ENCODE measurements around the gene TLE6.
"Not testable (repeated sequence)": the region's sequence is repeated elsewhere in the genome, so short reads cannot be mapped to it uniquely, and the experiment has no call there.

DNA sequence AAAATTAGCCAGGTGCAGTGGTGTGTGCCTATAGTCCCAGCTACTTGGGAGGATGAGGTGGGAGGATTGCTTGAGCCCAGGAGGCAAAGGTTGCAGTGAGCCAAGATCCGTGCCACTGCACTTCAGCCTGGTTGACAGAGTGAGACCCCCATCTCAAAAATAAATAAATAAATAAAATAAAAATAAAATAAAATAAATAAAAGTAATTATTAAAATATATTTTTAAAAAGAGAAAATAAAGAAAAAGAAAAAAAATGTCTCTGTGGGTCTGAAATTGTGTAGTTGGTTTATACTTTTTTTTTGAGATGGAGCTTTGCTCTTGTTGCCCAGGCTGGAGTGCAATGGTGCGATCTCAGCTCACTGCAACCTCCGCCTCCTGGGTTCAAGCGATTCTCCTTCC lies 41.5 kb upstream of the TLE6 start:
- TF ChIP-seq POLR2A, POLR2AphosphoS5 (IDR thresholded peaks at IDR 0.05): not testable (repeated sequence)
- TF ChIP-seq, protein P1, sequence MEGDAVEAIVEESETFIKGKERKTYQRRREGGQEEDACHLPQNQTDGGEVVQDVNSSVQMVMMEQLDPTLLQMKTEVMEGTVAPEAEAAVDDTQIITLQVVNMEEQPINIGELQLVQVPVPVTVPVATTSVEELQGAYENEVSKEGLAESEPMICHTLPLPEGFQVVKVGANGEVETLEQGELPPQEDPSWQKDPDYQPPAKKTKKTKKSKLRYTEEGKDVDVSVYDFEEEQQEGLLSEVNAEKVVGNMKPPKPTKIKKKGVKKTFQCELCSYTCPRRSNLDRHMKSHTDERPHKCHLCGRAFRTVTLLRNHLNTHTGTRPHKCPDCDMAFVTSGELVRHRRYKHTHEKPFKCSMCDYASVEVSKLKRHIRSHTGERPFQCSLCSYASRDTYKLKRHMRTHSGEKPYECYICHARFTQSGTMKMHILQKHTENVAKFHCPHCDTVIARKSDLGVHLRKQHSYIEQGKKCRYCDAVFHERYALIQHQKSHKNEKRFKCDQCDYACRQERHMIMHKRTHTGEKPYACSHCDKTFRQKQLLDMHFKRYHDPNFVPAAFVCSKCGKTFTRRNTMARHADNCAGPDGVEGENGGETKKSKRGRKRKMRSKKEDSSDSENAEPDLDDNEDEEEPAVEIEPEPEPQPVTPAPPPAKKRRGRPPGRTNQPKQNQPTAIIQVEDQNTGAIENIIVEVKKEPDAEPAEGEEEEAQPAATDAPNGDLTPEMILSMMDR (IDR thresholded peaks at IDR 0.05), result not testable (repeated sequence)

Data from upper lobe of left lung (tissue), 4 donors.